NB4 (cell line): ENCODE results near the gene DAZAP1.

Experiments used
- CTCF ChIP-seq: IDR thresholded peaks from one replicate; pipeline ENCODE4 v1.5.1; 2012; ENCODE audit warnings: low read depth, low read length
- MAX ChIP-seq: IDR thresholded peaks from 2 replicates; pipeline ENCODE4 v1.6.1; 2011; ENCODE audit warnings: low read depth, low read length
- MYC ChIP-seq: IDR thresholded peaks from 2 replicates; pipeline ENCODE4 v1.6.1; 2011; ENCODE audit warnings: low read depth, low read length
- POLR2A ChIP-seq: IDR thresholded peaks from 2 replicates; pipeline ENCODE4 v1.6.1; 2011; ENCODE audit warnings: mild to moderate bottlenecking; ENCODE audit not compliant: insufficient read length; ENCODE audit errors: extremely low read depth

GRCh38 chr19:1469255-1470054, 62.1 kb downstream of the DAZAP1 start:
- TF ChIP-seq POLR2A = no peak
- TF ChIP-seq CTCF = no peak
- no peak for TF ChIP-seq MYC
- TF ChIP-seq MAX = no peak
